ENCODE results near the gene NECAB2.
A peak's percentile ranks its signal among the peaks of the same experiment; 100 is the strongest.

NECAB2 gene

GRCh38 chr16:83967838-83968305 lies at the start of gene NECAB2:
TSS of gene NECAB2 (plus strand) at chr16:83968244. CDS start at chr16:83968649, 405 bp downstream.
- DNase-seq: no peak

- DNase-seq: no peak
These were observed 47.1 kb upstream of the NECAB2 start for GRCh38 chr16:83920894-83921491.

GRCh38 chr16:83923581-83924365 lies 44.3 kb upstream of the NECAB2 start:
- DNase-seq: no peak

- no peak for DNase-seq
These were observed 43.4 kb upstream of the NECAB2 start for GRCh38 chr16:83924686-83925085.

GRCh38 chr16:83925095-83925905 lies 42.7 kb upstream of the NECAB2 start:
- no peak for DNase-seq

- no peak for DNase-seq
These were observed 41.9 kb upstream of the NECAB2 start for GRCh38 chr16:83925957-83926725.

- peak; percentile 27 to 56 for DNase-seq
These were observed 41.2 kb upstream of the NECAB2 start for GRCh38 chr16:83926726-83927397.

- no peak for DNase-seq
These were observed 39.5 kb upstream of the NECAB2 start for GRCh38 chr16:83928341-83929055.

- no peak for DNase-seq
These were observed 38.1 kb upstream of the NECAB2 start for GRCh38 chr16:83929811-83930555.

GRCh38 chr16:83930730-83931500 lies 37.1 kb upstream of the NECAB2 start:
- no peak for DNase-seq

- no peak for DNase-seq
These were observed 36.5 kb upstream of the NECAB2 start for GRCh38 chr16:83931556-83931955.

GRCh38 chr16:83932304-83932703 lies 35.7 kb upstream of the NECAB2 start:
- no peak for DNase-seq

GRCh38 chr16:83932955-83933673 lies 34.9 kb upstream of the NECAB2 start:
- no peak for DNase-seq

- no peak for DNase-seq
These were observed 34.0 kb upstream of the NECAB2 start for GRCh38 chr16:83933885-83934683.

GRCh38 chr16:83934684-83934977 lies 33.4 kb upstream of the NECAB2 start:
- no peak for DNase-seq

- no peak for DNase-seq
These were observed 32.8 kb upstream of the NECAB2 start for GRCh38 chr16:83935005-83935857.

- no peak for DNase-seq
These were observed 32.2 kb upstream of the NECAB2 start for GRCh38 chr16:83935858-83936255.

All from NCI-H2081 (cell line).